ENCODE results near the gene ALDH1B1. TPM values are rescaled to one million over a fixed set of nuclear protein-coding genes. Genes with fewer than 3 reads are reported as not detected.

Gene ALDH1B1
- total RNA-seq, 4 donors from 2014 or later, result 22.1 to 58.5 (median 28.0) TPM

DNA sequence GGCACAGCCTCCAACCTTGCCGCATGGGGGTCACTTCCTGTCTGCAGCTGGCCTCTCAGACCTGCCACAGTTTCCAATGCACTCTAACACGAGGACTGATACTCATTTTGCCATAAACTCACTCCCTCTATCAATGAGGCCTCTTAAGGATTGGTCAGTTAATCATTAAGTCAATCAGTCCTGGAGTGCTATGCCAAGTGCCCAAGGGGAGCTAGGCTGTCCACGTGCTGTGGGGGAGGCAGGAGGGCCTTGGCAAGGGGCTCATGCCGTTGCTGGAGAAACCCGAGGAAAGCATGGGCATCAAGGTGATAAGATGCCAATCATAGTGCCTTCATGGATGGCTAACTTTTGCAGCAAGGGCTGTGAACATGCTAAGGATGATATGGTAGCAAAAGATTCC is 1.7 kb upstream of the ALDH1B1 start:
- Histone ChIP-seq H3K27me3 (no peaks in the 10 kb centered on the region), H3K4me3 (no peak overlapping the region), H3K36me3 (no peaks in the 10 kb centered on the region), H3K9me3 (no peaks in the 10 kb centered on the region), H3K27ac (peak overlapping the region; percentile 90 to 96), H3K4me1 (peaks cover 4 to 16% of the 10 kb centered on the region in 2 donors)
- no peak for DNase-seq
- TF ChIP-seq POLR2A (IDR thresholded peaks at IDR 0.05), result no peak
- TF ChIP-seq, protein P1, sequence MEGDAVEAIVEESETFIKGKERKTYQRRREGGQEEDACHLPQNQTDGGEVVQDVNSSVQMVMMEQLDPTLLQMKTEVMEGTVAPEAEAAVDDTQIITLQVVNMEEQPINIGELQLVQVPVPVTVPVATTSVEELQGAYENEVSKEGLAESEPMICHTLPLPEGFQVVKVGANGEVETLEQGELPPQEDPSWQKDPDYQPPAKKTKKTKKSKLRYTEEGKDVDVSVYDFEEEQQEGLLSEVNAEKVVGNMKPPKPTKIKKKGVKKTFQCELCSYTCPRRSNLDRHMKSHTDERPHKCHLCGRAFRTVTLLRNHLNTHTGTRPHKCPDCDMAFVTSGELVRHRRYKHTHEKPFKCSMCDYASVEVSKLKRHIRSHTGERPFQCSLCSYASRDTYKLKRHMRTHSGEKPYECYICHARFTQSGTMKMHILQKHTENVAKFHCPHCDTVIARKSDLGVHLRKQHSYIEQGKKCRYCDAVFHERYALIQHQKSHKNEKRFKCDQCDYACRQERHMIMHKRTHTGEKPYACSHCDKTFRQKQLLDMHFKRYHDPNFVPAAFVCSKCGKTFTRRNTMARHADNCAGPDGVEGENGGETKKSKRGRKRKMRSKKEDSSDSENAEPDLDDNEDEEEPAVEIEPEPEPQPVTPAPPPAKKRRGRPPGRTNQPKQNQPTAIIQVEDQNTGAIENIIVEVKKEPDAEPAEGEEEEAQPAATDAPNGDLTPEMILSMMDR (IDR thresholded peaks at IDR 0.05), result no peak
- intact Hi-C loops (cut with DNase I; ENCODE audit: low total_unique reads), result no loop called here

DNA sequence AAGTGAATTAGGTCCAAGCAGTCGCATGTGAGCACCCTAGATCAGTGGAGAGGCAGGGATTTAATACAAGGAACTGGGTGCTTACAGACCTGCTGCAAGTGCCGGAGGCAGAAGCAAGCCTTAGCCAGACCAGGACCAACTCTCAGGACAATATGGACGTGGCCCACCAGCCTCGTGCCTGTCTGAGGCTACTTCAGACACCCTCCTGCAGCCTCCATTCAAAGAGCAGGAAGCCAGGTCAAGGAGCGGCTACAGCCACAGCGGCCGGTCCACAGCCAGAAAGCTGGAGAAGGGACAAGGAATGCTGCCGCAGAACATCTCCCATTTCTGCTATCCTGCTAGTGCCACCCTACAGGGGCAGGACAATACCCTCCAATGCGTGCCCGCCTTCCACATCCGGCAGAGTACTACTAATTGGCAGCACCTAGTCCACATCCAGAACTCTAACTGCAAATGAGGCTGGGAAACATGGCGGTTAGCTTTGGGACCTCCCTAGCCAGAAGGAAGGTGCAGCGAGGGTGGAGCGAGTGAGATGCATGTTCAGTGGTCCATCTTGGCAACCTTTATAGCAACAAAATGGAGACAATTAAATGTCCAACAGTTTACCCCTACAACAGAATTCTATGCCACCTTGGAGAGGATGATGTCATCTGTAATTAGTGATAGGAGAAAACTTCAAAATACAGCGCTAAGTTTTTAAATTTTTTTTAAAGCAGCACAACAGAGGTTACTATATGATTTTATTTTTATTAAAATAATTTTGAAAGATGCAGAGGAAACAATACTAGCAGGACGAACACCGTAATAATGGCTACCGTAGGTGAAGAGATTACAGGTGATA is 1.0 kb upstream of the ALDH1B1 start:
- Histone ChIP-seq H3K9me3 (no peaks in the 10 kb centered on the region), H3K27ac (peak overlapping the region; percentile 90 to 96), H3K4me1 (peaks cover 4 to 16% of the 10 kb centered on the region in 2 donors), H3K27me3 (no peaks in the 10 kb centered on the region), H3K36me3 (no peaks in the 10 kb centered on the region), H3K4me3 (peak overlapping the region in 1 of 2 donors; percentile 89)
- TF ChIP-seq, protein P1 (IDR thresholded peaks at IDR 0.05), result no peak
- intact Hi-C loops (cut with DNase I; ENCODE audit: low total_unique reads), result no loop called here
- DNase-seq, result no peak

DNA sequence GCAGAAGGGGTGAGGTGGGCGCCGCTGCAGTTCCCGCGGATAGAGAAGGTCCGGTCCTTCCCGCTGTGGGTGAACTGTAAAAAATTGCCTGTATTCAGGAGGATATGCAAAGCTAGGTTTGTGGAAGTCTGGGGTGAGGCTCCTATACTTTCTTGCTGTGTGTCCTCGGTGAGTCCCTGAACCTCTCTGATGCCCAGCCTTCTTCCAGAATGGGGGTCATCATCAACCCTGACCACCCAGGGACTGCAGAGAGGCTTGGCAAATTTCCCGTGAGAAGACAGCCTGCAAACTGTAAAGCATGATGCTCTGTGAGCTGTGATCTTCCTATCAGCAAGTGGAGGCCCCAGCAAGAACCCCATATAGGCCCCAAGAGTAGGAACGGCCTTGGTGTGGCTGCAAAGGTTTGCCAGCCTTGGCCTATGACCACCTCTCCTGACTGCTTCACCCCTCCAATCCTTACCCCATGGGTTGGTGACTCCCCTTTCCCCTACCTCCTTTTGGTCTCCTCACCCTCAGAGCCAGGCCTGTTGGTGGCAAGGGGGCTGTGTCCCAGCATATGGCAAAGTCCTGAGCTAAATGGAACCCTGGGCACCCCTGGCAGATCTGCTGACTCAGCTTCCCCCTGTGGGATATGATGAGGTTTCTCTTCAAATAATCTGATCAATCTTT is 760 bp downstream of the ALDH1B1 start:
- Histone ChIP-seq H3K9me3 (no peaks in the 10 kb centered on the region), H3K36me3 (no peaks in the 10 kb centered on the region), H3K4me3 (peak overlapping the region; percentile 85 to 89), H3K27ac (peak overlapping the region; percentile 90 to 96), H3K4me1 (peaks cover 4 to 13% of the 10 kb centered on the region in 2 donors), H3K27me3 (no peaks in the 10 kb centered on the region)
- TF ChIP-seq, protein P1 (IDR thresholded peaks at IDR 0.05), result no peak
- TF ChIP-seq POLR2A (IDR thresholded peaks at IDR 0.05), result no peak
- DNase-seq, result no peak
- intact Hi-C loops (cut with DNase I; ENCODE audit: low total_unique reads), result no loop called here

GRCh38 chr9:38394416-38394815 is 1.9 kb downstream of the ALDH1B1 start:
- Histone ChIP-seq H3K9me3 (no peaks in the 10 kb centered on the region), H3K27me3 (no peaks in the 10 kb centered on the region), H3K4me3 (no peak overlapping the region), H3K4me1 (peaks cover 0 to 13% of the 10 kb centered on the region in 2 donors), H3K36me3 (no peaks in the 10 kb centered on the region), H3K27ac (peak overlapping the region; percentile 90 to 96)
- no peak for DNase-seq
- no peak for TF ChIP-seq POLR2A (IDR thresholded peaks at IDR 0.05)
- intact Hi-C loops (cut with DNase I; ENCODE audit: low total_unique reads), result no loop called here

DNA sequence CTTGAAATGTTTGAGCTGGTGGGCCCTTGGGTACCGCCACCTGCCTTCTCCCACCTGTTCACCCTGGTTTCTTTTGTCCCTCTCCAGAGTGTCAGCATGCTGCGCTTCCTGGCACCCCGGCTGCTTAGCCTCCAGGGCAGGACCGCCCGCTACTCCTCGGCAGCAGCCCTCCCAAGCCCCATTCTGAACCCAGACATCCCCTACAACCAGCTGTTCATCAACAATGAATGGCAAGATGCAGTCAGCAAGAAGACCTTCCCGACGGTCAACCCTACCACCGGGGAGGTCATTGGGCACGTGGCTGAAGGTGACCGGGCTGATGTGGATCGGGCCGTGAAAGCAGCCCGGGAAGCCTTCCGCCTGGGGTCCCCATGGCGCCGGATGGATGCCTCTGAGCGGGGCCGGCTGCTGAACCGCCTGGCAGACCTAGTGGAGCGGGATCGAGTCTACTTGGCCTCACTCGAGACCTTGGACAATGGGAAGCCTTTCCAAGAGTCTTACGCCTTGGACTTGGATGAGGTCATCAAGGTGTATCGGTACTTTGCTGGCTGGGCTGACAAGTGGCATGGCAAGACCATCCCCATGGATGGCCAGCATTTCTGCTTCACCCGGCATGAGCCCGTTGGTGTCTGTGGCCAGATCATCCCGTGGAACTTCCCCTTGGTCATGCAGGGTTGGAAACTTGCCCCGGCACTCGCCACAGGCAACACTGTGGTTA is 3.3 kb downstream of the ALDH1B1 start:
- Histone ChIP-seq H3K36me3 (no peaks in the 10 kb centered on the region), H3K27me3 (no peaks in the 10 kb centered on the region), H3K4me1 (peaks cover 0 to 4% of the 10 kb centered on the region in 2 donors), H3K4me3 (no peak overlapping the region), H3K27ac (peak overlapping the region in 1 of 2 donors; percentile 96), H3K9me3 (no peaks in the 10 kb centered on the region)
- intact Hi-C loops (cut with DNase I; ENCODE audit: low total_unique reads), result no loop called here
- no peak for DNase-seq
- TF ChIP-seq, protein P1 (IDR thresholded peaks at IDR 0.05), result no peak
- TF ChIP-seq POLR2A (IDR thresholded peaks at IDR 0.05), result no peak

Data from uterus (tissue), 4 donors.